Activated effector memory CD4-positive, alpha-beta T cell treated with anti-CD3 and anti-CD28 coated beads, Interleukin-2, amount 50 U/mL, for 16 hours (primary cell): ENCODE measurements around the gene HLA-DMA.

Experiments
- DNase-seq: peaks from one replicate; pipeline ENCODE4 v3.0.0-alpha.2; 2020

Gene HLA-DMA

DNA sequence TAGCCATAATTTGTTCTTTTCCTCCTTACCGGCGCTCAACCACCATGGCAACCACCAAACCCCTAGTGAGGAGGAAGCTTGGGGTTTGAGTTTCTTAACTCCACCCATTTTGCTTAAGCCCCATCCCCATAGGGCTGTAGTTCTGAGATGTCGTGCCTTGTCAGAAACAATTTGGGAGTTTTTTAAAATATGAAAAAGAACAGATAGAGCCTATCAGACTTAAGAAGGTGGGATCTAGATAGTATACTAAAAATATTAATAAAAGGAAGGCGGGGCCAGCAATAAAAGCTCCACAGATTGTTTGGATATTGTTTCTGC, 21.1 kb upstream of the HLA-DMA start:
- DNase-seq = no peak

- DNase-seq = peak; percentile 85
These were observed 20.5 kb upstream of the HLA-DMA start for GRCh38 chr6:32973144-32974015.

- peak; percentile 85 for DNase-seq
These were observed 19.7 kb upstream of the HLA-DMA start for GRCh38 chr6:32972353-32973143.

GRCh38 chr6:32971581-32972352, 18.9 kb upstream of the HLA-DMA start:
- peak; percentile 100 for DNase-seq

DNA sequence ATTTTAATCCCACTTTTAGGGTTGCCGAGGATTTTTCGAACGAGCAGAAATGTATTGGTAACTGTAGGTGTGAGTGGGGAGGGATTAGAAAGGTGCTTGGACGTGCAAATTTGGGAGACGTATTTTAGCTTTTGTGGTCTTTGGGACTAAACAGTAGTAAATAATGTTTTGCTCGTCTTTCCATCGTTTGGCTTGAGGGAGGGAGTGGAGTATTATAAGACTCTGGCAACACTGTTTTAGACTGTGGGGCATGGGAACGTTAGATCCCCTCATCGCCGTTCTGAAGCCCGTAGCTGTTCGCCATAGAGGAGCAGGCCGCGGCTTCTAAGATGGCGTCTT, 18.3 kb upstream of the HLA-DMA start:
- no peak for DNase-seq

- DNase-seq = peak; percentile 91
These were observed 17.7 kb upstream of the HLA-DMA start for GRCh38 chr6:32970413-32971241.

- peak; percentile 90 for DNase-seq
These were observed 17.0 kb upstream of the HLA-DMA start for GRCh38 chr6:32969685-32970412.

GRCh38 chr6:32968867-32969684, 16.2 kb upstream of the HLA-DMA start:
- DNase-seq = peak; percentile 87

- peak; percentile 99 for DNase-seq
These were observed 15.4 kb upstream of the HLA-DMA start, which contains the start of gene BRD2 for GRCh38 chr6:32968093-32968866. BRD2 (plus strand) TSS chr6:32968594; CDS start chr6:32972899, 4,305 bp downstream.

- DNase-seq = peak; percentile 74
These were observed 14.5 kb upstream of the HLA-DMA start for GRCh38 chr6:32967151-32968091.

DNA sequence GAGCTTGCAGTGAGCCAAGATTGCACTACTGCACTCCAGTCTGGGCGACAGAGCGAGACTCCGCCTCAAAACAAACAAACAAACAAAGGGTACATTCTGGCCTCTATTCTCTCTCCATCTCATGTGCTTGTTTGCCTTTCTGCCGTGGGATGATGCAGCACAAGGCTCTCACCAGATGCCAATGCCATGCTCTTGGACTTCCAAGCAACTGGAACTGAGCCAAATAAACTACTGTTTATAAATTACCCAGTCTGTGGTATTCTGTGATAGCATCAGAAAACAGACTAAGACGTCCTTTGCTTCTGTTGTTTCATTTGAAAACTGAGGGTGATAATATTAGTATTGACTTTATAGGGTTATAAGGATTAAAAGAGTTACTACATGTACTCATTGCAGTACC, 11.9 kb upstream of the HLA-DMA start:
- DNase-seq = no peak

- no peak for DNase-seq
These were observed 11.0 kb upstream of the HLA-DMA start for GRCh38 chr6:32963866-32964265.

- no peak for DNase-seq
These were observed 9.4 kb upstream of the HLA-DMA start for GRCh38 chr6:32962213-32962826.

DNA sequence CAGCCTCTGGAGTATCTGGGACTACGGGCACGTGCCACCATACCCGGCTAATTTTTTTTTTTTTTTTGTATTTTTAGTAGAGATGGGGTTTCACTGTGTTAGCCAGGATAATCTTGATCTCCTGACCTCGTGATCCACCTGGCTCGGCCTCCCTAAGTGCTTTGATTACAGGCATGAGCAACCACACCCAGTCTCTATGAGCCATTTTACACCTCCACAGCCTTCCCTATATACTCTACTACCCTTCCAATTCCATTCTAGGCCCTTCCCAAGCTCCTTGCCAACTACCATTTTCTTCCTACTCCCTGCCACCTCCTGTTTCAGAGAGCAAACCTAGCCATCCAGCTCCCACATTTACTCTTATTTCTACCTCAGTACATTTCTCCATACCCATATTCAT, 7.7 kb upstream of the HLA-DMA start:
- no peak for DNase-seq

- DNase-seq = no peak
These were observed 3.3 kb upstream of the HLA-DMA start for GRCh38 chr6:32956176-32956575.

- DNase-seq = peak; percentile 63
These were observed 2.3 kb upstream of the HLA-DMA start for GRCh38 chr6:32954986-32955802.

DNA sequence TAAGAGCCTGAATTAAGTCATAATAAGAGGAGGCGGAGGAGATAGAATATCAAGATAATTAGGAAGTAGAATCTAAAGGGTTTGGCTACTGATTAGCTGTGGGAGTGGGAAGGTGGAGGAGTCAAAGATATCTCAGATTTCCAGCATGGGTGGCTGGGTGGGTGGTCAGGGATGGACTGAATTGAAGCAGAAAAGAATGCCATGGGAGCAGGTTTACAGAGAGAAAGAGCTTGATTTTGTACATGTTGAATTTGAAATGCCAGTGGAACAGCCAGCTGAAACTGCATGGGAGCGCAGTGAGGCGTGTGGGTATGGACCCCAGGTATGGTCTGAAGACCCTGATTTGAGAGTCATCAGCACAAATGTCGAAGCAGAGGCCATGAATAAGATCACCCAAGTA, 1.4 kb upstream of the HLA-DMA start:
- no peak for DNase-seq
